Keratinocyte (primary cell): Measurements from ENCODE around the gene UXS1. TPM values are rescaled to one million over a fixed set of nuclear protein-coding genes. Genes with fewer than 3 reads are reported as not detected.

Source experiments
- DNase-seq: peaks from one replicate; pipeline ENCODE4 v3.0.0-alpha.2; 2011; ENCODE audit warnings: low read depth, missing footprints, low spot score
- FAIRE-seq: peaks from 2 replicates; lab custom pipeline; 2011; peaks lifted over from hg19 to GRCh38; lab: Jason Lieb, UNC
- H2AFZ ChIP-seq: 2 replicates; pipeline ENCODE4 v1.6.0; 2012; ENCODE audit warnings: low read length, control low read depth, inconsistent platforms; ENCODE audit not compliant: control insufficient read depth
- H3K27ac ChIP-seq: 2 replicates; pipeline ENCODE4 v1.5.1; 2011; ENCODE audit warnings: low read length; ENCODE audit not compliant: control insufficient read depth, insufficient read depth
- H3K27me3 ChIP-seq: 3 replicates; pipeline ENCODE4 v1.6.0; 2011; ENCODE audit warnings: low read length; ENCODE audit not compliant: control insufficient read depth, insufficient read depth; ENCODE audit errors: extremely low read depth
- H3K36me3 ChIP-seq, 2 experiments: 2 replicates in 1 of 2; 3 replicates in 1 of 2; pipeline ENCODE4 v1.5.1; 2011; ENCODE audit warnings: low read length in 2 of 2, mild to moderate bottlenecking in 1 of 2; ENCODE audit not compliant: control insufficient read depth in 2 of 2, insufficient read depth in 2 of 2; ENCODE audit errors: extremely low read depth in 1 of 2
- H3K4me1 ChIP-seq: 3 replicates; pipeline ENCODE4 v1.5.1; 2011; ENCODE audit warnings: low read length; ENCODE audit not compliant: control insufficient read depth, insufficient read depth; ENCODE audit errors: extremely low read depth
- H3K4me2 ChIP-seq: 3 replicates; pipeline ENCODE4 v1.6.0; 2011; ENCODE audit warnings: low read depth, low read length; ENCODE audit not compliant: control insufficient read depth, insufficient read depth; ENCODE audit errors: extremely low read depth
- H3K4me3 ChIP-seq, 3 experiments: fragments of 200-600 bp in 1 of 3; sonication (generic) in 1 of 3; 2 replicates in 2 of 3; 3 replicates in 1 of 3; pipeline ENCODE4 v1.5.1; 2011 to 2016; ENCODE audit warnings: low read length in 3 of 3, mild to moderate bottlenecking in 3 of 3, control low read depth in 2 of 3, inconsistent platforms in 1 of 3, low read depth in 1 of 3, mixed read lengths in 1 of 3, mixed run types in 1 of 3, moderate library complexity in 1 of 3; ENCODE audit not compliant: control insufficient read depth in 2 of 3, insufficient read depth in 2 of 3; ENCODE audit errors: extremely low read depth in 1 of 3
- H3K79me2 ChIP-seq: 2 replicates; pipeline ENCODE4 v1.6.0; 2012; ENCODE audit warnings: low read length; ENCODE audit not compliant: control insufficient read depth, insufficient read depth
- H3K9ac ChIP-seq: 3 replicates; pipeline ENCODE4 v1.6.0; 2011; ENCODE audit warnings: low read length; ENCODE audit not compliant: control insufficient read depth, insufficient read depth; ENCODE audit errors: extremely low read depth
- H3K9me1 ChIP-seq: 3 replicates; pipeline ENCODE4 v1.6.0; 2011; ENCODE audit warnings: low read length; ENCODE audit not compliant: control insufficient read depth, insufficient read depth; ENCODE audit errors: extremely low read depth
- H3K9me3 ChIP-seq: 2 replicates; pipeline ENCODE4 v1.5.1; 2012; ENCODE audit warnings: low read depth, low read length; ENCODE audit not compliant: control insufficient read depth
- H4K20me1 ChIP-seq: 3 replicates; pipeline ENCODE4 v1.6.0; 2011; ENCODE audit warnings: low read length; ENCODE audit not compliant: control insufficient read depth, insufficient read depth; ENCODE audit errors: extremely low read depth
- CTCF ChIP-seq, 3 experiments: IDR thresholded peaks in 1 of 3; conservative IDR thresholded peaks in 1 of 3; optimal IDR thresholded peaks in 1 of 3; 2 replicates in 2 of 3; 3 replicates in 1 of 3; pipeline versions ENCODE3 to v1.5.1; 2011; ENCODE audit warnings: low read length in 3 of 3, mild to moderate bottlenecking in 3 of 3, moderate library complexity in 2 of 3, control low read depth in 1 of 3, inconsistent platforms in 1 of 3; ENCODE audit not compliant: insufficient read depth in 2 of 3; ENCODE audit errors: extremely low read depth in 1 of 3
- EZH2 ChIP-seq: IDR thresholded peaks from one replicate; pipeline ENCODE4 v1.6.1; 2012; ENCODE audit warnings: inconsistent platforms, mild to moderate bottlenecking, low read length, moderate library complexity
- dilution Hi-C: fragments of 300-500 bp; cut with MboI; formaldehyde crosslinking; loops from one replicate; pipeline ENCODE4 v1.7.0; 2020; ENCODE audit warnings: low sequenced_read_pairs; ENCODE audit not compliant: extremely low pct_ligation_motif_present
- polyA plus RNA-seq, 5 experiments: library from polyadenylated mRNA; depleted of rRNA in 3 of 5; stranded (reverse) in 3 of 5; stranded (forward) in 1 of 5; unstranded in 1 of 5; fragments of >200 nt; gene quantifications; 1 replicate in 1 of 5; 2 replicates in 3 of 5; 3 replicates in 1 of 5; pipeline versions ENCODE4 v1.2.1 to v1.2.3, GENCODE V29; 2011 to 2012; ENCODE audit warnings: missing spikeins in 2 of 5, low read depth in 1 of 5, low replicate concordance in 1 of 5

The UXS1 gene
- polyA plus RNA-seq, 1 donor (not counting 4 experiments of a cell fraction or from before 2014, with no cell fraction given) = 43.5 TPM

GRCh38 chr2:106130251-106130998 lies 63.7 kb downstream of the UXS1 start:
- H3K27me3 ChIP-seq = no peaks in the 10 kb centered on the region
- dilution Hi-C loops = no loop called here
- peak overlapping the region; percentile 34 to 63 (median 49) for H3K4me3 ChIP-seq
- no peaks in the 10 kb centered on the region for H3K9me1 ChIP-seq
- peak overlapping the region; percentile 75 for H3K9ac ChIP-seq
- no peaks in the 10 kb centered on the region for H3K9me3 ChIP-seq
- peak overlapping the region; percentile 79 for H2AFZ ChIP-seq
- TF ChIP-seq CTCF (optimal IDR thresholded peaks at IDR 0.05 in 1 of 3, IDR thresholded peaks at IDR 0.05 in 1 of 3, conservative IDR thresholded peaks at IDR 0.05 in 1 of 3; ENCODE audit: extremely low read depth in 1 of 3, insufficient read depth in 2 of 3, low read length in 3 of 3) = no peak
- no peak for DNase-seq
- H3K27ac ChIP-seq = peak overlapping the region; percentile 85
- peaks cover 13% of the 10 kb centered on the region for H3K4me1 ChIP-seq
- peak overlapping the region; percentile 76 for H3K4me2 ChIP-seq
- no peak for FAIRE-seq
- H4K20me1 ChIP-seq = no peaks in the 10 kb centered on the region
- H3K79me2 ChIP-seq = no peaks in the 10 kb centered on the region
- peaks cover 0 to 5% of the 10 kb centered on the region in 2 experiments for H3K36me3 ChIP-seq

- no peak overlapping the region for H3K4me2 ChIP-seq
- TF ChIP-seq CTCF (optimal IDR thresholded peaks at IDR 0.05 in 1 of 3, IDR thresholded peaks at IDR 0.05 in 1 of 3, conservative IDR thresholded peaks at IDR 0.05 in 1 of 3; ENCODE audit: extremely low read depth in 1 of 3, insufficient read depth in 2 of 3, low read length in 3 of 3) (no peak), EZH2 (no peak)
- FAIRE-seq = no peak
These were observed 64.5 kb downstream of the UXS1 start for GRCh38 chr2:106129592-106129991.

More at GRCh38 chr2:106129592-106129991, 64.5 kb downstream of the UXS1 start:
- Histone ChIP-seq H3K27me3 (no peaks in the 10 kb centered on the region), H3K9ac (no peak overlapping the region), H3K4me3 (no peak overlapping the region), H3K9me1 (no peaks in the 10 kb centered on the region), H3K36me3 (peaks cover 0 to 5% of the 10 kb centered on the region in 2 experiments), H3K27ac (no peak overlapping the region), H3K79me2 (no peaks in the 10 kb centered on the region), H2AFZ (no peak overlapping the region), H3K4me1 (peaks cover 20% of the 10 kb centered on the region), H3K9me3 (no peaks in the 10 kb centered on the region), H4K20me1 (no peaks in the 10 kb centered on the region)
- DNase-seq = no peak
- dilution Hi-C loops = no loop called here
